Measurements from ENCODE around the gene YTHDF2.
A peak's percentile ranks its signal among the peaks of the same experiment; 100 is the strongest.

The YTHDF2 gene

DNA sequence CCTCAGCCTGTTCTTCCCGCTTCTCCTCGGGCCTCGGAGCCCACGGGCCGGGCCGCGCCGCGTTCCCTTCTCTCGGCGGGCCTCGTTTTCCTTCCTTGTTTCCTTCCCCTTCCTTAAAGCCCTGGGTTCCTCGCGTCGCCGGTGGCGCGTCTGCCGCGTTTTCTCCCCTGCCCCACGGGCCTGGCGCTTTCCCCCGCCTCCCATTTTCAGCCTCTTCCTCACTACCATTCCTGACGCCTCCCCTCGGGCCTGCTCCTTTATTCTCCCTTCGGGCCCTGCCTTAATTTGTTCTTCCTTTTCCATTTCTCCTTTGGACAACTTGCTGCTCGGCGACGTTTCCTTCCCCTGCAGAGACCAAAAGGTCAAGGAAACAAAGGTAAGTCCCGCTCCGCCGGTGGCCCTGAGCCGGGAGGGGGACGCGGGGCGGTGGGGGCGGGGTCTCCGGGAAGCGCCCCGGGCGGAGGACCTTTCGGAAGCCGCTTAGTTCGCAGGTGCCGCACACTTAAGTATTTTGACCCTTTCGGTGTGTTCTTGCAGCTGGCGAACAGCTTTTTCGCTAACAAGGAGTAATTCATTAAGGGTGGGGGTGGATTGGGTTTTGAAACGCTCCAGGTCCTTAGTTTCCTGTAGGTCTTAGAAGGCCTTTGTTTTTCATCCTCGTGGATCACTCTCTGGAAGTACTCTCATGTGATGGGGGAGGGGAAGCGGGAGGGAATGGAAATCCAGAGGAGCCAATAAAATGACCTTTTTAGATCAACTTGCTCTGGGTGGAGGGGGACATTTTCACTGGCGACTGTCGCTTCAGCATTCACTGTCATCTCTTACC lies 780 bp downstream of the YTHDF2 start:
- peak overlapping the region; percentile 100 for H3K23ac ChIP-seq (ENCODE audit: low read length)
- H2BK15ac ChIP-seq (replicated peaks; ENCODE audit: low read depth): no peak overlapping the region
- no peak overlapping the region for H4K5ac ChIP-seq (ENCODE audit: low read length)
- peak overlapping the region; percentile 88 for H2BK5ac ChIP-seq (ENCODE audit: low read length)
- peak overlapping the region; percentile 99 for H3K27ac ChIP-seq (ENCODE audit: low read depth, low read length)
- no peaks in the 10 kb centered on the region for H3K27me3 ChIP-seq (ENCODE audit: insufficient read depth, low read length, poor library complexity)
- H3K4me1 ChIP-seq (ENCODE audit: control insufficient read depth, low read depth, low read length): no peaks in the 10 kb centered on the region
- H2AK5ac ChIP-seq (ENCODE audit: low read length): peak overlapping the region; percentile 71
- peak overlapping the region; percentile 92 for H3K4me3 ChIP-seq (ENCODE audit: low read length)
- peak overlapping the region; percentile 99 for H3K18ac ChIP-seq (ENCODE audit: low read length)
- peak; percentile 89 for DNase-seq
- peaks cover 3% of the 10 kb centered on the region for H3K79me1 ChIP-seq (ENCODE audit: low read length)
- H3K79me2 ChIP-seq (ENCODE audit: control insufficient read depth, insufficient read depth, low read length): peaks cover 50% of the 10 kb centered on the region
- peak overlapping the region; percentile 17 for H4K8ac ChIP-seq (ENCODE audit: low read depth, low read length)
- WGBS (ENCODE audit: extremely low coverage, insufficient coverage, low lambda C conversion rate): no CpG with 5 or more reads among the region's 53 CpGs
- peaks cover 3% of the 10 kb centered on the region for H3K36me3 ChIP-seq (ENCODE audit: control insufficient read depth, insufficient read depth, low read length)
- peak overlapping the region; percentile 98 for H3K9ac ChIP-seq (ENCODE audit: low read length)
- peak overlapping the region; percentile 13 for H3K4me2 ChIP-seq (ENCODE audit: low read length)
- peak overlapping the region; percentile 100 for H3K4ac ChIP-seq (ENCODE audit: low read depth, low read length)
- H2BK120ac ChIP-seq (ENCODE audit: low read depth, low read length): peak overlapping the region; percentile 30
- peak overlapping the region; percentile 99 for H3K56ac ChIP-seq (ENCODE audit: low read length)

DNA sequence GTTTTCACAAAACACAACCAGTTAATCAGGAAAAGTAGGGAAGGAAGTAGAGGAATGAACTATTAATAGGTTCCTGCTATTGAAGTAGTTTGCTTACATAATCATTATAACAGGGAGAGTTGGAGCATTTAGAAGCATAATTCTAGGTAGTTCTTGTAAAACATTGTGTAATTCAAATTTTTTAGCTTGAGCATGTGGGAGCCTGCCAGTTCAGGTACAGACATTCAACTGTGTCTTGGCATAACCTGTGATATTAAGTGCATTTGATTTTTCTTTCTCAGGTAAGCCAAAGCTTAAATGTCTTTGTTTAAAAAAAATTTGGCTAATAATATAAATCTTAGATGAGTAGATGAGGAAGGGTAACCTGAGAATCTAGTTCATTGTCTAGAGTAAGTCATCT lies 3.4 kb downstream of the YTHDF2 start:
- no peak overlapping the region for H2AK5ac ChIP-seq (ENCODE audit: low read length)
- H3K27ac ChIP-seq (ENCODE audit: low read depth, low read length): no peak overlapping the region
- no peaks in the 10 kb centered on the region for H3K4me1 ChIP-seq (ENCODE audit: control insufficient read depth, low read depth, low read length)
- no peak overlapping the region for H3K9ac ChIP-seq (ENCODE audit: low read length)
- H3K4me2 ChIP-seq (ENCODE audit: low read length): no peak overlapping the region
- H2BK15ac ChIP-seq (replicated peaks; ENCODE audit: low read depth): no peak overlapping the region
- H2BK5ac ChIP-seq (ENCODE audit: low read length): no peak overlapping the region
- H3K4me3 ChIP-seq (ENCODE audit: low read length): no peak overlapping the region
- no peak overlapping the region for H3K56ac ChIP-seq (ENCODE audit: low read length)
- H3K36me3 ChIP-seq (ENCODE audit: control insufficient read depth, insufficient read depth, low read length): peaks cover 7% of the 10 kb centered on the region
- H3K4ac ChIP-seq (ENCODE audit: low read depth, low read length): no peak overlapping the region
- no peak overlapping the region for H4K8ac ChIP-seq (ENCODE audit: low read depth, low read length)
- peaks cover 3% of the 10 kb centered on the region for H3K79me1 ChIP-seq (ENCODE audit: low read length)
- H3K27me3 ChIP-seq (ENCODE audit: insufficient read depth, low read length, poor library complexity): no peaks in the 10 kb centered on the region
- peaks cover 75% of the 10 kb centered on the region for H3K79me2 ChIP-seq (ENCODE audit: control insufficient read depth, insufficient read depth, low read length)
- no peak overlapping the region for H4K5ac ChIP-seq (ENCODE audit: low read length)
- H3K23ac ChIP-seq (ENCODE audit: low read length): no peak overlapping the region
- no peak for DNase-seq
- H2BK120ac ChIP-seq (ENCODE audit: low read depth, low read length): no peak overlapping the region
- no peak overlapping the region for H3K18ac ChIP-seq (ENCODE audit: low read length)

DNA sequence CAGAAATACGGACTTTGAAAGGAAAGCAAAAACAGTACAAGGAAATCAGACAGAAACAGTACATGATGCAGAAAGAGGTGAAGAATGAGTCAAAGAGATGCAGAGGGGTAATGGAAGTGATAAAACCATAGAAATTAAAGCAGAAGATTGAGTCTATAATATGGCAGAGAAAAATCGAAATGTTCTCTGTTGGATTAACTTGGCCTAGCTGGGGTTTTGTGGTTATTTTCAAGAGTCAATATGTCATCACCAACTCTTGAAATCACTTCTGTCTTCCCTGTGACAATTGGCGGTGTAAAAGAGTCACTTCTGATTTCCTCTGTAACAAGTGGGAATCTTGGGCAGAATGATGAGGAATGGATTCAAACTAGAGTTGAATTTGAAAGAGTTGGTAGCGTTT lies 7.4 kb downstream of the YTHDF2 start:
- DNase-seq: no peak
- Histone ChIP-seq H3K18ac (ENCODE audit: low read length) (no peak overlapping the region), H2BK5ac (ENCODE audit: low read length) (no peak overlapping the region), H2AK5ac (ENCODE audit: low read length) (no peak overlapping the region), H2BK15ac (replicated peaks; ENCODE audit: low read depth) (no peak overlapping the region), H3K9ac (ENCODE audit: low read length) (no peak overlapping the region), H4K5ac (ENCODE audit: low read length) (no peak overlapping the region), H3K36me3 (ENCODE audit: control insufficient read depth, insufficient read depth, low read length) (peaks cover 7% of the 10 kb centered on the region), H3K79me1 (ENCODE audit: low read length) (peaks cover 3% of the 10 kb centered on the region), H3K27me3 (ENCODE audit: insufficient read depth, low read length, poor library complexity) (no peaks in the 10 kb centered on the region), H3K79me2 (ENCODE audit: control insufficient read depth, insufficient read depth, low read length) (peaks cover 91% of the 10 kb centered on the region), H3K56ac (ENCODE audit: low read length) (no peak overlapping the region), H3K4me3 (ENCODE audit: low read length) (no peak overlapping the region), H3K4me2 (ENCODE audit: low read length) (no peak overlapping the region), H3K4me1 (ENCODE audit: control insufficient read depth, low read depth, low read length) (no peaks in the 10 kb centered on the region), H3K27ac (ENCODE audit: low read depth, low read length) (no peak overlapping the region), H4K8ac (ENCODE audit: low read depth, low read length) (no peak overlapping the region), H3K23ac (ENCODE audit: low read length) (no peak overlapping the region), H2BK120ac (ENCODE audit: low read depth, low read length) (no peak overlapping the region), H3K4ac (ENCODE audit: low read depth, low read length) (no peak overlapping the region)
- 100% methylated on average over 1 of the region's 4 CpGs for WGBS (ENCODE audit: extremely low coverage, insufficient coverage, low lambda C conversion rate)

DNA sequence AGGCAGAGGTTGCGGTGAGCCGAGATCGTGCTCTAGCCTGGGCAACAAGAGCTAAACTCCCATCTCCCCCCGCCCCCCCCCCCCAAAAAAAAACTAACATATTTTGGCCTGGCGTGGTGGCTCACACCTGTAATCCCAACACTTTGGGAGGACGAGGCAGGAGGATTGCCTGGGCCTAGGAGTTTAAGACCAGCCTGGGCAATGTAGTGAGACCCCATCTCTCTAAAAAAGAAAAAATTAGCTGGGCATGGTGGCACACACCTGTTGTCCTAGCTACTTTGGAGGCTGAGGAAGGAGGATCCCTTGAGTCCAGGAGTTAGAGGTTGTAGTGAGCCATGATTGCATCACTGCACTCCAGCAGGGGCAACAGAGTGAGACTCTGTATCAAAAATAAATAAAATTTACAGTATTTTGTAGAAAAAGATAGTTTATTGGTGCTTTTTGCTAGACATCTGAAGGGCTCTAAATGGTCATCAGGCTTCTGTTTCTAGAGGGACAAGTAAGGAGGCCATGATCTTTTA lies 9.0 kb downstream of the YTHDF2 start:
- no peaks in the 10 kb centered on the region for H3K27me3 ChIP-seq (ENCODE audit: insufficient read depth, low read length, poor library complexity)
- H3K4me3 ChIP-seq (ENCODE audit: low read length): no peak overlapping the region
- H4K5ac ChIP-seq (ENCODE audit: low read length): no peak overlapping the region
- no peaks in the 10 kb centered on the region for H3K4me1 ChIP-seq (ENCODE audit: control insufficient read depth, low read depth, low read length)
- no peak overlapping the region for H3K56ac ChIP-seq (ENCODE audit: low read length)
- DNase-seq: no peak
- H3K4me2 ChIP-seq (ENCODE audit: low read length): no peak overlapping the region
- H3K23ac ChIP-seq (ENCODE audit: low read length): no peak overlapping the region
- H3K79me1 ChIP-seq (ENCODE audit: low read length): peaks cover 3% of the 10 kb centered on the region
- peaks cover 94% of the 10 kb centered on the region for H3K79me2 ChIP-seq (ENCODE audit: control insufficient read depth, insufficient read depth, low read length)
- no peak overlapping the region for H2AK5ac ChIP-seq (ENCODE audit: low read length)
- no peak overlapping the region for H3K27ac ChIP-seq (ENCODE audit: low read depth, low read length)
- no peak overlapping the region for H2BK15ac ChIP-seq (replicated peaks; ENCODE audit: low read depth)
- no peak overlapping the region for H3K9ac ChIP-seq (ENCODE audit: low read length)
- H2BK5ac ChIP-seq (ENCODE audit: low read length): no peak overlapping the region
- no peak overlapping the region for H4K8ac ChIP-seq (ENCODE audit: low read depth, low read length)
- H3K36me3 ChIP-seq (ENCODE audit: control insufficient read depth, insufficient read depth, low read length): peaks cover 7% of the 10 kb centered on the region
- no peak overlapping the region for H3K4ac ChIP-seq (ENCODE audit: low read depth, low read length)
- WGBS (ENCODE audit: extremely low coverage, insufficient coverage, low lambda C conversion rate): no CpG with 5 or more reads among the region's 6 CpGs
- no peak overlapping the region for H2BK120ac ChIP-seq (ENCODE audit: low read depth, low read length)
- no peak overlapping the region for H3K18ac ChIP-seq (ENCODE audit: low read length)

DNA sequence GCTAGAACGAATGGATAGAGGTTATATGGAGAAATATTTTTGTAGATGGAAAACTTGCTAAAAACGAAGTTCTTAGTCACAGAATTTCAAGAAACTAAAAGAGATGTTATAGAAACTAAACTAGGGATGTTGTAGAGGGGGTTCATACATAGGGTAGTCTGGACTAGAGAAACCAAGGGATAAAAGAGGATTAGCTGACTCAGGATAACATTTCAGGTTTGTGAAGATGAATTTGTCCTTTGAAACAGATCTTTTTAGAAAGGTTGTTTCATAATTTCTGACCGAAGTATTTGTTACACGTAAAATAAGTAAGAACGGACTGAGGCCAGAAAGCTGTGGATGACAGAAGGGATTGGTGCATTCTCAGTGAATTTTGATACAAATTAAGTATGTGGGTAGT lies 13.6 kb downstream of the YTHDF2 start:
- H3K36me3 ChIP-seq (ENCODE audit: control insufficient read depth, insufficient read depth, low read length): no peaks in the 10 kb centered on the region
- H3K27ac ChIP-seq (ENCODE audit: low read depth, low read length): no peak overlapping the region
- no peak overlapping the region for H3K18ac ChIP-seq (ENCODE audit: low read length)
- H3K4me1 ChIP-seq (ENCODE audit: control insufficient read depth, low read depth, low read length): no peaks in the 10 kb centered on the region
- H3K79me1 ChIP-seq (ENCODE audit: low read length): no peaks in the 10 kb centered on the region
- H3K23ac ChIP-seq (ENCODE audit: low read length): no peak overlapping the region
- H3K27me3 ChIP-seq (ENCODE audit: insufficient read depth, low read length, poor library complexity): no peaks in the 10 kb centered on the region
- no peak overlapping the region for H2BK15ac ChIP-seq (replicated peaks; ENCODE audit: low read depth)
- no peak overlapping the region for H3K4ac ChIP-seq (ENCODE audit: low read depth, low read length)
- no peak overlapping the region for H3K4me2 ChIP-seq (ENCODE audit: low read length)
- H2BK120ac ChIP-seq (ENCODE audit: low read depth, low read length): no peak overlapping the region
- no peak overlapping the region for H3K56ac ChIP-seq (ENCODE audit: low read length)
- no peak overlapping the region for H2AK5ac ChIP-seq (ENCODE audit: low read length)
- no peak overlapping the region for H4K5ac ChIP-seq (ENCODE audit: low read length)
- DNase-seq: no peak
- no peak overlapping the region for H4K8ac ChIP-seq (ENCODE audit: low read depth, low read length)
- H2BK5ac ChIP-seq (ENCODE audit: low read length): no peak overlapping the region
- 100% methylated on average over 1 of the region's 5 CpGs for WGBS (ENCODE audit: extremely low coverage, insufficient coverage, low lambda C conversion rate)
- H3K4me3 ChIP-seq (ENCODE audit: low read length): no peak overlapping the region
- H3K79me2 ChIP-seq (ENCODE audit: control insufficient read depth, insufficient read depth, low read length): peaks cover 96% of the 10 kb centered on the region
- H3K9ac ChIP-seq (ENCODE audit: low read length): no peak overlapping the region
